Measurements from ENCODE around the gene FPGS. TPM values are rescaled to one million over a fixed set of nuclear protein-coding genes. Genes with fewer than 3 reads are reported as not detected.

Gene FPGS
- total RNA-seq, 2 donors from 2014 or later, result 43.9 to 47.0 TPM

DNA sequence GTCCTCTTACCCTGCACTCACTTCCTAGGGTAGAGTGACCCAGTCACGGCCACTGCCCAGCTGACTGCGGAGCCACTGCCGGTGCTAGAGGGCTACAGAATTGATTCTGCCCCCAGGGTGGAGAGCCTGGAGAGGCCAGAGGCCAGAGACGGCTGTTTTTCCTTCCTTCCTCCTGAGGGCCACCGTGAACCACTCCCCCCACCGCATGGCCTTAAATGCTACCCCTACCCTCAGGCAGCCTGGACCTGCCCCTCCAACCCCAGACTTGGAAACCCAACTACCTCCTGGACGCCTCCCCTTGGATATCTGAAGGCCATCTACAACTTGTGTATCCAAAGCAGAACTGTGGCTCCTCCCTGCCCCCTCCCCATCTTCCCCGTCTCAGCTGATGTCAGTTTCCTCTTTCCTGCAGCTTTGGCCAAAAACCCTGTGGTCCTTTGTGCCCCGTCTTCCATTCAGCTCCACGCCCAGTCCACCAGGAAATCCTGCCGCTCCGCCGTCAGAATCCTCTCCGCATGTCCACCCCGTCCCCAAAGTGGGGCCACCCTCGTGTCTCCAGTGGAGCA, 40.5 kb upstream of the FPGS start:
- Histone ChIP-seq H3K4me3 (peak overlapping the region; percentile 14 to 31), H3K9me3 (no peaks in the 10 kb centered on the region), H3K36me3 (no peaks in the 10 kb centered on the region), H3K27ac (peak overlapping the region; percentile 53 to 67), H3K27me3 (no peaks in the 10 kb centered on the region), H3K4me1 (peaks cover 0 to 43% of the 10 kb centered on the region in 2 donors)
- TF ChIP-seq CTCF (IDR thresholded peaks at IDR 0.05), result no peak
- peak; percentile 79 for DNase-seq (ENCODE audit: low spot score)

DNA sequence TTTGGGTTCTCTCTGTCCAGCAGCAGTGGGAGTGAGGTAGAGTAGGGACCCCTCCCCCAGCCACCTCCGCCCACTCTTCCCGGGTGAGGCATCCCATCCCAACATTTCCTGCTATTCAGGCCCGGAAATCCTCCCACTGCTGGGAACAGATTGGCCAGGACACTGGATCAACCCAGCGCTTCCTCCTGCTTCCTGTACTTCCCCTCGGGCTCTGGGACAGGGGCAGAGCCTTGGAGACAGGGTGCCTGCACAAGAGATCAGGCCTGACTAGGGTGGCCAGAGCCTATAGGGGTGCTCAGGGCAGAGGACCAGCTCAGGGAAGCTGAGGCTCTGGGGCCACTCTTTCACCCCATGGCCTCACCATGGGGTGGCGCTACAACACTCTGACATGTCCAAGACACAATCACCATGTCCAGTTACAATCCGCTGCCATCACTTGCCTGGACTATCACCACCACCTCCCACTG, 38.7 kb upstream of the FPGS start:
- H3K9me3 ChIP-seq, result no peaks in the 10 kb centered on the region
- DNase-seq (ENCODE audit: low spot score), result no peak
- peaks cover 0 to 57% of the 10 kb centered on the region in 2 donors for H3K4me1 ChIP-seq
- peak; percentile 22 to 65 for TF ChIP-seq CTCF (IDR thresholded peaks at IDR 0.05)
- H3K4me3 ChIP-seq, result no peak overlapping the region
- no peaks in the 10 kb centered on the region for H3K36me3 ChIP-seq
- peak overlapping the region; percentile 53 to 67 for H3K27ac ChIP-seq
- no peaks in the 10 kb centered on the region for H3K27me3 ChIP-seq

DNA sequence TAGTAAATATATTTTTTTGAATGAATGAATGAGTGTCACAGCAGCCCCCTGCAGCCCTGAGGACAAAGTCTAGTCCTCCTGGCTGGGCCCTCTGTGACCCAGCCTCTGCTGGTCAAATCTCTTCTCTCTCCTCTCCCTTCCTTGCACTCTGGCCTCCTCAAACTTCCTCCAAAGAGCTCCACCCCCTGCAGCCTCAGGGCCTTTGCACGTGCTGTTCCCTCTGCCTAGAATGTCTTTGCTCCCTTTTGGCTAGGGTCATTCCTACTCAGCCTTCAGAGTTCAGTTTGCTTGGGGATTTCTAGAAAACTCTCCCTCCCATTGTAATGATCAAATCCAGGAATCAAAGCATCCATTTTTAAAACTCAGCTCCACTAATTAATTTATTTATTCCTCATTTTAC, 37.3 kb upstream of the FPGS start:
- H3K4me1 ChIP-seq, result peaks cover 0 to 67% of the 10 kb centered on the region in 2 donors
- no peak overlapping the region for H3K4me3 ChIP-seq
- no peak for DNase-seq (ENCODE audit: low spot score)
- no peak for TF ChIP-seq CTCF (IDR thresholded peaks at IDR 0.05)
- peak overlapping the region; percentile 53 to 67 for H3K27ac ChIP-seq
- H3K36me3 ChIP-seq, result no peaks in the 10 kb centered on the region
- H3K9me3 ChIP-seq, result no peaks in the 10 kb centered on the region
- H3K27me3 ChIP-seq, result no peaks in the 10 kb centered on the region

GRCh38 chr9:127767410-127767809, 35.3 kb upstream of the FPGS start:
- no peaks in the 10 kb centered on the region for H3K27me3 ChIP-seq
- H3K36me3 ChIP-seq, result no peaks in the 10 kb centered on the region
- no peaks in the 10 kb centered on the region for H3K9me3 ChIP-seq
- H3K4me3 ChIP-seq, result peak overlapping the region in 1 of 2 donors; percentile 27
- TF ChIP-seq CTCF (IDR thresholded peaks at IDR 0.05), result no peak
- DNase-seq (ENCODE audit: low spot score), result no peak
- H3K4me1 ChIP-seq, result peaks cover 0 to 66% of the 10 kb centered on the region in 2 donors
- peak overlapping the region; percentile 71 to 83 for H3K27ac ChIP-seq

DNA sequence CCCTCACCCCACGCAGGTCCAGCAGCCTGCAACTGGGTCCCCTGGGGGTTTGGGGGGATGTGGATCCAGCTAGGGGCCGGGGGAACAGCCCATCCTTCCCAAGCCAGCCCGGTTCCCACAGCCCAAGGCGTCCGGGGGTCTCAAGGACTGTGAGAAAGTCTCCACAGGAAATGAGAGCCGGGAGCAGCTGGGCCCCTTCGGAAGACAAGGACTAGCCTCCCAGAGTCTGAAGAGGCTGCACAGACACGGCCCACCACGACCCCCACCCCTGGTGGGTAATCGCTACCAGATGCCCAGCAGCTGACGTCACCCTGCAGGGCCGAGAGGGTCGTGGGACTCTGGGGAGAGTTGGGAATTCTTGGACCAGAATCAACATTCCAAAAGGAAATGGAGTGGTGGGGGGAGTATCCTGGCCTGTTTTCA, 34.8 kb upstream of the FPGS start:
- peaks cover 0 to 61% of the 10 kb centered on the region in 2 donors for H3K4me1 ChIP-seq
- no peaks in the 10 kb centered on the region for H3K27me3 ChIP-seq
- no peak for TF ChIP-seq CTCF (IDR thresholded peaks at IDR 0.05)
- peak overlapping the region; percentile 10 to 27 for H3K4me3 ChIP-seq
- H3K36me3 ChIP-seq, result no peaks in the 10 kb centered on the region
- no peaks in the 10 kb centered on the region for H3K9me3 ChIP-seq
- peak overlapping the region; percentile 71 to 83 for H3K27ac ChIP-seq
- no peak for DNase-seq (ENCODE audit: low spot score)

DNA sequence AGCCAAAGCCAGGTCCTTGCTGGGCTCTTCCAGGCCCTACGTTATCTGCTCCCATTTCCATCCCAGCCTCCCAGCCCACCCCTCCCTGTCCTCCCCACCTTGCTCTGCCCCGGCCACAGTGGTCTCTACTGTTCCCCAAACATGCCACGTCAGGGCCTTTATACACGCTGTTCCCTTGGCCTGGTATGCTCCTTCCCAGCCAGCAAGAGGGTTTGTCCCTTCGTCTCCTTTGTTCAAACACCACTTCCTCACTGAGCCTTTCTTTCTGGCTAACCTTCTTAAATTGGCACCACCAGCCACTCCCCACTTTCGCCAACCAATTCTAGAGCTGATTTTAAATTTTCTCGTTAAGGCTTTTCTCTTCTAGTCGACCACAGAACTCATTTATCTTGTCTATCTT, 34.0 kb upstream of the FPGS start:
- H3K4me1 ChIP-seq, result peaks cover 0 to 54% of the 10 kb centered on the region in 2 donors
- peak overlapping the region; percentile 2 to 59 for H3K4me3 ChIP-seq
- H3K27ac ChIP-seq, result peak overlapping the region; percentile 71 to 83
- no peaks in the 10 kb centered on the region for H3K9me3 ChIP-seq
- no peak for DNase-seq (ENCODE audit: low spot score)
- TF ChIP-seq CTCF (IDR thresholded peaks at IDR 0.05), result no peak
- no peaks in the 10 kb centered on the region for H3K27me3 ChIP-seq
- no peaks in the 10 kb centered on the region for H3K36me3 ChIP-seq

Measured in right atrium auricular region (tissue), 2 donors.